Right lobe of liver (tissue), 6 donors: Measurements from ENCODE around the gene GIMAP2. TPM values are rescaled to one million over a fixed set of nuclear protein-coding genes. Genes with fewer than 3 reads are reported as not detected.

Experiments used
- ATAC-seq, 4 donors: fragments of 200-7000 bp; cut with Tn5 transposase; one replicate each; pipeline ENCODE4 v1.9.1; 2020; ENCODE audit warnings: mild to moderate bottlenecking in 4 of 4, moderate library complexity in 4 of 4
- DNase-seq, 3 donors: peaks; one replicate each; pipeline ENCODE4 v3.0.0-alpha.2; 2020
- H3K27ac ChIP-seq, 3 donors: fragments of 200-600 bp; one replicate each; pipeline ENCODE4 v1.8.0; 2022
- H3K27me3 ChIP-seq, 2 donors: fragments of 200-600 bp; one replicate each; pipeline ENCODE4 v1.8.0; 2022
- H3K36me3 ChIP-seq, 4 donors: fragments of 200-600 bp; sonication (generic) in 1 of 4; one replicate each; pipeline versions ENCODE4 v1.5.1 to v1.8.0; 2017 to 2022; ENCODE audit warnings: control low read depth in 1 of 4
- H3K4me1 ChIP-seq, 4 donors: fragments of 200-600 bp; sonication (generic) in 1 of 4; one replicate each; pipeline versions ENCODE4 v1.5.1 to v1.8.0; 2017 to 2022; ENCODE audit warnings: control low read depth in 1 of 4
- H3K4me3 ChIP-seq, 3 donors: fragments of 200-600 bp; one replicate each; pipeline ENCODE4 v1.8.0; 2022
- H3K9me3 ChIP-seq, 4 donors: fragments of 200-600 bp; sonication (generic) in 1 of 4; one replicate each; pipeline versions ENCODE4 v1.5.1 to v1.8.0; 2017 to 2022; ENCODE audit warnings: control low read depth in 1 of 4
- POLR2A ChIP-seq: fragments of 450-650 bp; IDR thresholded peaks from one replicate; pipeline ENCODE4 v1.6.1; 2017; ENCODE audit warnings: antibody characterized with exemption, mild to moderate bottlenecking
- WGBS: methylation state at CpG from one replicate; pipeline ENCODE4 v1.1.6; 2018; ENCODE audit warnings: low coverage, low lambda C conversion rate; ENCODE audit not compliant: insufficient coverage; ENCODE audit errors: missing lambda C conversion rate; 5-methylcytosine and 5-hydroxymethylcytosine counted together
- intact Hi-C, 2 donors: fragments of 100-400 bp; cut with DNase I; formaldehyde crosslinking; loops; one replicate each; pipeline versions ENCODE4 v1.11.2 to v1.14.1; 2022
- total RNA-seq, 6 experiments: library from RNA; depleted of rRNA in 2 of 6; stranded (reverse); fragments of >200 nt in 2 of 6; fragmentation: NEBNext Ultra II Directional in 3 of 6; extraction: Animal tissue kit (Norgen Biotek cat#: 25700) in 3 of 6; gene quantifications; one replicate each; pipeline versions ENCODE4 v1.1.0 to v1.2.4, GENCODE V29; 2016 to 2023
- TF ChIP-seq, protein P1 (sequence below), 4 donors: fragments of 200-600 bp in 3 of 4; fragments of 450-650 bp in 1 of 4; IDR thresholded peaks; one replicate each; pipeline versions ENCODE4 v1.5.1 to v1.8.0; 2016 to 2022; ENCODE audit warnings: antibody characterized with exemption in 4 of 4, mild to moderate bottlenecking in 2 of 4
- donor health status: DM: no; HTN: yes; CAD: no.
- donor health status: DM: no; HTN: no; CAD: no.
- donor health status: DM: no; HTN: no; CAD: no.
- donor health status: DM: no; HTN: yes; CAD: no.
- donor health status: DM: no; HTN: yes; CAD: no.

The GIMAP2 gene
- total RNA-seq, 6 experiments from 2014 or later: 4.8 to 7.4 (median 5.7) TPM

DNA sequence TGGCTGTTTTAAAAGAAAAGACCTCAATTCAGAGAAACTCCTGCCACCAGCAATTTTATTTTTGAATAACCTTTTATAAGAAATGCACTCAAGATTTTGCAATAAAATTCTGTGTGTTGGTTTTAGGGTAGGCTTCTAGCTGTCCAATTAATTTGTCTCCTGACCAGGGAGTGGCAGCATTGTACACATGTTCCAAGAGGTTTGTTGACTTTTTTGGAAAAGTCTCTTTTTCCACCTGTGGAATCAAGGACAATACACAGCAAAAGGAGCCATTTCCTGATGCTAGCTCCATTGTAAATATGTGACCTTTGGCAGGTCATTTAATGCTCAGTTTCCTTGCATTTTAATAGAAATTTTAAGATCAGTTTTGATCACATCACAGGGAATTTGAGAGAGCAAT, 53.5 kb downstream of the GIMAP2 start:
- H3K27ac ChIP-seq: peak overlapping the region; percentile 30 to 85 (median 63)
- intact Hi-C loops: no loop called here
- ATAC-seq: peak; percentile 78 to 85 (median 84)
- H3K4me3 ChIP-seq: peak overlapping the region; percentile 37 to 48 (median 42)
- no peaks in the 10 kb centered on the region for H3K9me3 ChIP-seq
- peaks cover 0 to 18% (median 3%) of the 10 kb centered on the region in 4 donors for H3K4me1 ChIP-seq
- no peak for DNase-seq
- H3K27me3 ChIP-seq: no peaks in the 10 kb centered on the region
- no peaks in the 10 kb centered on the region for H3K36me3 ChIP-seq
- no peak for TF ChIP-seq POLR2A
- TF ChIP-seq, protein P1, sequence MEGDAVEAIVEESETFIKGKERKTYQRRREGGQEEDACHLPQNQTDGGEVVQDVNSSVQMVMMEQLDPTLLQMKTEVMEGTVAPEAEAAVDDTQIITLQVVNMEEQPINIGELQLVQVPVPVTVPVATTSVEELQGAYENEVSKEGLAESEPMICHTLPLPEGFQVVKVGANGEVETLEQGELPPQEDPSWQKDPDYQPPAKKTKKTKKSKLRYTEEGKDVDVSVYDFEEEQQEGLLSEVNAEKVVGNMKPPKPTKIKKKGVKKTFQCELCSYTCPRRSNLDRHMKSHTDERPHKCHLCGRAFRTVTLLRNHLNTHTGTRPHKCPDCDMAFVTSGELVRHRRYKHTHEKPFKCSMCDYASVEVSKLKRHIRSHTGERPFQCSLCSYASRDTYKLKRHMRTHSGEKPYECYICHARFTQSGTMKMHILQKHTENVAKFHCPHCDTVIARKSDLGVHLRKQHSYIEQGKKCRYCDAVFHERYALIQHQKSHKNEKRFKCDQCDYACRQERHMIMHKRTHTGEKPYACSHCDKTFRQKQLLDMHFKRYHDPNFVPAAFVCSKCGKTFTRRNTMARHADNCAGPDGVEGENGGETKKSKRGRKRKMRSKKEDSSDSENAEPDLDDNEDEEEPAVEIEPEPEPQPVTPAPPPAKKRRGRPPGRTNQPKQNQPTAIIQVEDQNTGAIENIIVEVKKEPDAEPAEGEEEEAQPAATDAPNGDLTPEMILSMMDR (IDR thresholded peaks at IDR 0.05): peak; percentile 48 to 60 (median 56)

DNA sequence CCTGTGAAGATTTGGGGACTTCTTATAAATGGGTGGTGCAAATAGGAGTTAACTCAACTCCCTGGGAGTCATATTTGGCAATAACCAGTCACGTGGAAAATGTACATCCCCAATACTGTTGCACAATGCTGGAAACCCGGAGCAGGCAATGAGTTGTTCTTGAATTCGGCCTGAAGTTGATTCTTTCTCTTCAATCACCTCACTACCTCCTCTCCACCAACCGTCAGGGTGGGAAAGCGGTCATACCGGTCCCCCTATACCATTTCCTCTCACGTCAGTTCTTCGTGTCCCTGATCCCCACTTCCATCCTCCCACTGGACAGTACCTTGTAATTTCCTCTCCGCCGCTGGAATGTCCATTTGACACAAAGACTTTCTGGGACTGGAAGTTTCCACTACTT, 54.5 kb downstream of the GIMAP2 start:
- 49% methylated on average over 10 of the region's 10 CpGs for WGBS
- ATAC-seq: peak in 1 of 4 donors; percentile 4
- peak overlapping the region; percentile 37 to 48 (median 42) for H3K4me3 ChIP-seq
- H3K27ac ChIP-seq: peak overlapping the region; percentile 30 to 85 (median 63)
- H3K36me3 ChIP-seq: no peaks in the 10 kb centered on the region
- DNase-seq: no peak
- no peaks in the 10 kb centered on the region for H3K9me3 ChIP-seq
- intact Hi-C loops: loop anchor here in 1 of 2 donors (10.0 kb wide), 1 partner anchor 295 kb away; no protein-coding TSS in a partner anchor
- TF ChIP-seq POLR2A: no peak
- TF ChIP-seq, protein P1 (IDR thresholded peaks at IDR 0.05): no peak
- peaks cover 0 to 18% (median 3%) of the 10 kb centered on the region in 4 donors for H3K4me1 ChIP-seq
- no peaks in the 10 kb centered on the region for H3K27me3 ChIP-seq

DNA sequence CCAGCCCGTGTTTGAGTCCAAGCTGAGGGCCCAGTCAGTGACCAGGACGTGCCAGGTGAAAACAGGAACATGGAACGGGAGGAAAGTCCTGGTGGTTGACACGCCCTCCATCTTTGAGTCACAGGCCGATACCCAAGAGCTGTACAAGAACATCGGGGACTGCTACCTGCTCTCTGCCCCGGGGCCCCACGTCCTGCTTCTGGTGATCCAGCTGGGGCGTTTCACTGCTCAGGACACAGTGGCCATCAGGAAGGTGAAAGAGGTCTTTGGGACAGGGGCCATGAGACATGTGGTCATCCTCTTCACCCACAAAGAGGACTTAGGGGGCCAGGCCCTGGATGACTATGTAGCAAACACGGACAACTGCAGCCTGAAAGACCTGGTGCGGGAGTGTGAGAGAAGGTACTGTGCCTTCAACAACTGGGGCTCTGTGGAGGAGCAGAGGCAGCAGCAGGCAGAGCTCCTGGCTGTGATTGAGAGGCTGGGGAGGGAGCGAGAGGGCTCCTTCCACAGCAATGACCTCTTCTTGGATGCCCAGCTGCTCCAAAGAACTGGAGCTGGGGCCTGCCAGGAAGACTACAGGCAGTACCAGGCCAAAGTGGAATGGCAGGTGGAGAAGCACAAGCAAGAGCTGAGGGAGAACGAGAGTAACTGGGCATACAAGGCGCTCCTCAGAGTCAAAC, 56.9 kb downstream of the GIMAP2 start:
- H3K4me1 ChIP-seq: peaks cover 0 to 18% (median 3%) of the 10 kb centered on the region in 4 donors
- TF ChIP-seq, protein P1 (IDR thresholded peaks at IDR 0.05): no peak
- no peak for TF ChIP-seq POLR2A
- DNase-seq: no peak
- no peak overlapping the region for H3K27ac ChIP-seq
- no peaks in the 10 kb centered on the region for H3K9me3 ChIP-seq
- no peak overlapping the region for H3K4me3 ChIP-seq
- H3K36me3 ChIP-seq: no peaks in the 10 kb centered on the region
- WGBS: 87% methylated on average over 5 of the region's 14 CpGs
- intact Hi-C loops: loop anchor here in 1 of 2 donors (10.0 kb wide), 1 partner anchor 298 kb away; no protein-coding TSS in a partner anchor
- ATAC-seq: no peak
- H3K27me3 ChIP-seq: no peaks in the 10 kb centered on the region

Other genes with a start within 250 kb of the GIMAP2 start
- gene GIMAP8, start 235.1 kb upstream of the GIMAP2 start, total RNA-seq: 1 to 10 TPM; 2.7 to 10.0 (median 6.2) TPM
- gene GIMAP7, start 170.8 kb upstream of the GIMAP2 start, total RNA-seq: 1 to 10 TPM; 2.6 to 9.1 (median 6.0) TPM
- 10 to 100 TPM in 5 of 6 experiments, 1 to 10 TPM in 1; 7.2 to 19.4 (median 12.3) TPM for gene GIMAP4, start 118.3 kb upstream of the GIMAP2 start, total RNA-seq
- 10 to 100 TPM in 1 of 6 experiments, 1 to 10 TPM in 5; 4.7 to 10.2 (median 8.4) TPM for gene GIMAP6, start 53.3 kb upstream of the GIMAP2 start, total RNA-seq
- gene GIMAP1, start 30.9 kb downstream of the GIMAP2 start, total RNA-seq: 1 to 10 TPM in 5 of 6 experiments, under 1 TPM in 1; 0.73 to 2.4 (median 1.8) TPM
- 1 to 10 TPM; 2.9 to 9.8 (median 8.0) TPM for gene GIMAP5, start 51.7 kb downstream of the GIMAP2 start, total RNA-seq
- gene TMEM176B, start 114.7 kb downstream of the GIMAP2 start, total RNA-seq: 1,000 to 10,000 TPM in 1 of 6 experiments, 100 to 1,000 TPM in 5; 711 to 1,315 (median 795) TPM
- 1,000 to 10,000 TPM in 1 of 6 experiments, 100 to 1,000 TPM in 5; 441 to 1,033 (median 702) TPM for gene TMEM176A, start 115.1 kb downstream of the GIMAP2 start, total RNA-seq
- 10 to 100 TPM in 1 of 6 experiments, 1 to 10 TPM in 2, not detected in 3; 2.2 to 17.5 (median 9.4) TPM for gene AOC1, start 166.8 kb downstream of the GIMAP2 start, total RNA-seq